ENCODE measurements around the gene NKTR.

GRCh38 chr3:42651248-42652091, 51.0 kb downstream of the NKTR start:
- TF ChIP-seq CTCF (IDR thresholded peaks at IDR 0.05), result no peak
- no peak for TF ChIP-seq POLR2A (IDR thresholded peaks at IDR 0.05)
- TF ChIP-seq POLR2AphosphoS5 (IDR thresholded peaks at IDR 0.05), result no peak

All from upper lobe of left lung (tissue), 4 donors.